Caki2 (cell line): Measurements from ENCODE around the gene TTPAL. TPM values are rescaled to one million over a fixed set of nuclear protein-coding genes. Genes with fewer than 3 reads are reported as not detected.
A peak's percentile ranks its signal among the peaks of the same experiment; 100 is the strongest.

Experiments
- DNase-seq: peaks from one replicate; pipeline ENCODE4 v3.0.0-alpha.2; 2015; ENCODE audit warnings: low read depth
- in situ Hi-C: cut with HindIII; loops from 2 replicates; pipeline ENCODE4 v1.10.0; 2016; ENCODE audit warnings: low sequenced_read_pairs, low pct_unique_long_range_greater_than_20kb, mixed read lengths
- total RNA-seq: library from RNA; depleted of rRNA; stranded (reverse); fragments of >200 nt; shearing (Covaris generic); gene quantifications from 2 replicates; pipeline ENCODE4 v1.2.3, GENCODE V29; 2014; ENCODE audit warnings: low replicate concordance

Gene TTPAL
- total RNA-seq, 1 experiment from 2014 or later = 4.5 TPM

- in situ Hi-C loops = no loop called here
- DNase-seq = no peak
These were observed 45.2 kb downstream of the TTPAL start for GRCh38 chr20:44520881-44521280.

GRCh38 chr20:44521484-44522481 is 46.1 kb downstream of the TTPAL start, which contains the start of gene SERINC3:
TSS of gene SERINC3 (minus strand) at chr20:44522070. CDS start at chr20:44521951, 119 bp downstream.
- in situ Hi-C loops = no loop called here
- peak; percentile 94 for DNase-seq

- in situ Hi-C loops = no loop called here
- DNase-seq = no peak
These were observed 47.2 kb downstream of the TTPAL start for GRCh38 chr20:44522841-44523240.

- no peak for DNase-seq
- in situ Hi-C loops = no loop called here
These were observed 48.1 kb downstream of the TTPAL start for GRCh38 chr20:44523746-44524145.

- in situ Hi-C loops = no loop called here
- DNase-seq = no peak
These were observed 50.5 kb downstream of the TTPAL start for GRCh38 chr20:44526129-44526528.

- no peak for DNase-seq
- in situ Hi-C loops = no loop called here
These were observed 52.1 kb downstream of the TTPAL start for GRCh38 chr20:44527716-44528199.

- no peak for DNase-seq
- in situ Hi-C loops = no loop called here
These were observed 52.6 kb downstream of the TTPAL start for GRCh38 chr20:44528309-44528708.

GRCh38 chr20:44532259-44532980 is 56.7 kb downstream of the TTPAL start:
- in situ Hi-C loops = no loop called here
- no peak for DNase-seq

- DNase-seq = no peak
- in situ Hi-C loops = no loop called here
These were observed 57.3 kb downstream of the TTPAL start for GRCh38 chr20:44532981-44533331.

GRCh38 chr20:44533928-44534327 is 58.3 kb downstream of the TTPAL start:
- in situ Hi-C loops = no loop called here
- DNase-seq = no peak

GRCh38 chr20:44536175-44536574 is 60.5 kb downstream of the TTPAL start:
- no peak for DNase-seq
- in situ Hi-C loops = no loop called here

- no peak for DNase-seq
- in situ Hi-C loops = no loop called here
These were observed 62.3 kb downstream of the TTPAL start for GRCh38 chr20:44537993-44538392.

GRCh38 chr20:44540834-44541233 is 65.2 kb downstream of the TTPAL start:
- in situ Hi-C loops = no loop called here
- no peak for DNase-seq

- DNase-seq = no peak
- in situ Hi-C loops = no loop called here
These were observed 66.3 kb downstream of the TTPAL start for GRCh38 chr20:44541992-44542391.

- in situ Hi-C loops = no loop called here
- DNase-seq = no peak
These were observed 67.2 kb downstream of the TTPAL start for GRCh38 chr20:44542890-44543289.

GRCh38 chr20:44543358-44543757 is 67.7 kb downstream of the TTPAL start:
- in situ Hi-C loops = no loop called here
- DNase-seq = no peak
